ENCODE results near the gene KIF1B. TPM values are rescaled to one million over a fixed set of nuclear protein-coding genes. Genes with fewer than 3 reads are reported as not detected.

The KIF1B gene
- total and polyA plus RNA-seq, 10 of the 15 experiments (the other 5 are each of a cell fraction or from before 2014, with no cell fraction given), result 2.1 to 16.5 (median 8.7) TPM

DNA sequence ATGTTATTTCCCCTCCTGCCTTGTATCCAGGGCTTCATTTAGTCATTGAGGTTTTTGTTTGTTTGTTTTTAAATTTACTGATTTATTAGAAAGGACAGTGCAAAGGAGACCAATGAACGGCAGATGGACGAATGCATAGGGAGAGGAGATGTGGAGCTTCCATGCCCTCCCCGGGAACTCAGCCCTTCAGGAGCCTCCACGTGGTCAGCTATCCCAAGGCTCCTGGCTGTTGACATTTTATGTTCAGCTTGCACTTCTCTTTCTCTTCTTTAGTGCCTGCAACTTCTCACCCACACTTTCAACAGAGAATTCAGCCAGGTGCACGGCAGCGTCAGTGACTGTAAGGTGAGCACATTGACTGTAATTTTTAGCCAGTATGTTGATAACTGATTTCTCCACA is 157.8 kb downstream of the KIF1B start (continued):
- TF ChIP-seq, protein P1, sequence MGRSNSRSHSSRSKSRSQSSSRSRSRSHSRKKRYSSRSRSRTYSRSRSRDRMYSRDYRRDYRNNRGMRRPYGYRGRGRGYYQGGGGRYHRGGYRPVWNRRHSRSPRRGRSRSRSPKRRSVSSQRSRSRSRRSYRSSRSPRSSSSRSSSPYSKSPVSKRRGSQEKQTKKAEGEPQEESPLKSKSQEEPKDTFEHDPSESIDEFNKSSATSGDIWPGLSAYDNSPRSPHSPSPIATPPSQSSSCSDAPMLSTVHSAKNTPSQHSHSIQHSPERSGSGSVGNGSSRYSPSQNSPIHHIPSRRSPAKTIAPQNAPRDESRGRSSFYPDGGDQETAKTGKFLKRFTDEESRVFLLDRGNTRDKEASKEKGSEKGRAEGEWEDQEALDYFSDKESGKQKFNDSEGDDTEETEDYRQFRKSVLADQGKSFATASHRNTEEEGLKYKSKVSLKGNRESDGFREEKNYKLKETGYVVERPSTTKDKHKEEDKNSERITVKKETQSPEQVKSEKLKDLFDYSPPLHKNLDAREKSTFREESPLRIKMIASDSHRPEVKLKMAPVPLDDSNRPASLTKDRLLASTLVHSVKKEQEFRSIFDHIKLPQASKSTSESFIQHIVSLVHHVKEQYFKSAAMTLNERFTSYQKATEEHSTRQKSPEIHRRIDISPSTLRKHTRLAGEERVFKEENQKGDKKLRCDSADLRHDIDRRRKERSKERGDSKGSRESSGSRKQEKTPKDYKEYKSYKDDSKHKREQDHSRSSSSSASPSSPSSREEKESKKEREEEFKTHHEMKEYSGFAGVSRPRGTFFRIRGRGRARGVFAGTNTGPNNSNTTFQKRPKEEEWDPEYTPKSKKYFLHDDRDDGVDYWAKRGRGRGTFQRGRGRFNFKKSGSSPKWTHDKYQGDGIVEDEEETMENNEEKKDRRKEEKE (IDR thresholded peaks at IDR 0.05), result no peak
- no peak for TF ChIP-seq JUND (IDR thresholded peaks at IDR 0.05; ENCODE audit: low read depth, low read length)
- TF ChIP-seq BACH1 (IDR thresholded peaks at IDR 0.05; ENCODE audit: borderline replicate concordance), result no peak
- TF ChIP-seq IKZF1 (conservative IDR thresholded peaks at IDR 0.05), result no peak
- TF ChIP-seq CBX5 (IDR thresholded peaks at IDR 0.05; ENCODE audit: low read depth), result no peak
- no peak for TF ChIP-seq ASH2L (IDR thresholded peaks at IDR 0.05; ENCODE audit: borderline replicate concordance, low read depth)
- TF ChIP-seq, protein P2, sequence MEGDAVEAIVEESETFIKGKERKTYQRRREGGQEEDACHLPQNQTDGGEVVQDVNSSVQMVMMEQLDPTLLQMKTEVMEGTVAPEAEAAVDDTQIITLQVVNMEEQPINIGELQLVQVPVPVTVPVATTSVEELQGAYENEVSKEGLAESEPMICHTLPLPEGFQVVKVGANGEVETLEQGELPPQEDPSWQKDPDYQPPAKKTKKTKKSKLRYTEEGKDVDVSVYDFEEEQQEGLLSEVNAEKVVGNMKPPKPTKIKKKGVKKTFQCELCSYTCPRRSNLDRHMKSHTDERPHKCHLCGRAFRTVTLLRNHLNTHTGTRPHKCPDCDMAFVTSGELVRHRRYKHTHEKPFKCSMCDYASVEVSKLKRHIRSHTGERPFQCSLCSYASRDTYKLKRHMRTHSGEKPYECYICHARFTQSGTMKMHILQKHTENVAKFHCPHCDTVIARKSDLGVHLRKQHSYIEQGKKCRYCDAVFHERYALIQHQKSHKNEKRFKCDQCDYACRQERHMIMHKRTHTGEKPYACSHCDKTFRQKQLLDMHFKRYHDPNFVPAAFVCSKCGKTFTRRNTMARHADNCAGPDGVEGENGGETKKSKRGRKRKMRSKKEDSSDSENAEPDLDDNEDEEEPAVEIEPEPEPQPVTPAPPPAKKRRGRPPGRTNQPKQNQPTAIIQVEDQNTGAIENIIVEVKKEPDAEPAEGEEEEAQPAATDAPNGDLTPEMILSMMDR (IDR thresholded peaks at IDR 0.05 in 2 of 3, conservative IDR thresholded peaks at IDR 0.05 in 1 of 3; ENCODE audit: control insufficient read depth in 2 of 3, extremely low read depth in 1 of 3, insufficient read depth in 1 of 3, low read depth in 3 of 3, low read length in 3 of 3), result no peak

DNA sequence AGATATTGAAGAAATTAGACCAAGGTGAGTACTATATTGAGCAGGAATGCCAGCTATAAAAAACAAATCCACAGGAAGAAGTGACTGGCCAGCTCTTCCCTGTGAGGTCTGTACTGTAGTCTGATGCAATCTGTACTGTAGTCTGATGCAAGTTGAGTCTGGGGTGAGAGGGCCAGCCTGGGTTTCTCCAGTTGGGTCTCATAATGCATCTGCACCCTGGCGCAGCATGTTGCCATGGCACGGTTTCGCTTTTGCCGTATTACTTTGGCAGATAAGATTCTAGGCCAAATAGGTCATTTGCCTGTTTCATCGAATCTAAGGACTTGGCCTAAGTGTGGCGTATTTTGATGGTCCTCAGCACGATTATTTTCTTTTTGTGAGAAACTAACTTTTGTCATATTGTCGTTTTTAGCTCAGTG is 164.1 kb downstream of the KIF1B start:
- 79% methylated on average over 8 of the region's 8 CpGs for WGBS (ENCODE audit: insufficient coverage, insufficient replicate concordance, low lambda C conversion rate, missing lambda C conversion rate)
- Histone ChIP-seq H4K20me1 (ENCODE audit: control insufficient read depth, insufficient read depth) (no peaks in the 10 kb centered on the region), H2AFZ (ENCODE audit: control insufficient read depth, low read depth, low read length) (no peak overlapping the region), H3K9me3 (replicated peaks; ENCODE audit: control insufficient read depth, insufficient read depth, low read length) (no peaks in the 10 kb centered on the region), H3K27me3 (replicated peaks in 1 of 2; ENCODE audit: control insufficient read depth in 2 of 2, insufficient read depth in 2 of 2, low read length in 1 of 2) (no peaks in the 10 kb centered on the region), H3K36me3 (ENCODE audit: control insufficient read depth in 2 of 2, insufficient read depth in 2 of 2, low read length in 1 of 2) (peaks cover 2% of the 10 kb centered on the region in 2 experiments; a peak in 3 of 4 replicates), H3K79me2 (ENCODE audit: control insufficient read depth, insufficient read depth, low read length) (no peaks in the 10 kb centered on the region), H3K4me2 (ENCODE audit: control insufficient read depth, insufficient read depth) (no peak overlapping the region), H3K4me3 (no peak overlapping the region), H3K27ac (ENCODE audit: control insufficient read depth, insufficient read depth) (no peak overlapping the region), H3K4me1 (ENCODE audit: control insufficient read depth, insufficient read depth, low read length) (peaks cover 6% of the 10 kb centered on the region), H3K9ac (ENCODE audit: control insufficient read depth, insufficient read depth, low read length) (no peak overlapping the region)
- ChIA-PET CTCF (interaction anchor here (0.6 kb wide), 1 partner anchor 117 kb away, joined by 3 read pairs; no protein-coding TSS in a partner anchor), POLR2A (no interaction called here), SMC1A (ENCODE audit: uncharacterized antibody, unreplicated experiment) (no interaction called here), RAD21 (ENCODE audit: unreplicated experiment) (no interaction called here)
- FAIRE-seq, result no peak
- no peak for ATAC-seq
- no peak for DNase-seq (ENCODE audit: low read depth, low spot score)
- BruUV-seq (replicated peaks), result no TSS peak
- in situ Hi-C loops (cut with MboI), result no loop called here
- intact Hi-C loops (cut with micrococcal nuclease; ENCODE audit: unreplicated experiment), result no loop called here
- no peak for TF ChIP-seq SRF (IDR thresholded peaks at IDR 0.05; ENCODE audit: low read depth in 2 of 2, low read length in 2 of 2)
- no peak for TF ChIP-seq KAT2A (conservative IDR thresholded peaks at IDR 0.05; ENCODE audit: control insufficient read depth, low read depth, low read length)
- no peak for TF ChIP-seq ETV6 (conservative IDR thresholded peaks at IDR 0.05 in 1 of 2, IDR thresholded peaks at IDR 0.05 in 1 of 2; ENCODE audit: borderline replicate concordance in 1 of 2, low read depth in 1 of 2)
- TF ChIP-seq RCOR1 (conservative IDR thresholded peaks at IDR 0.05; ENCODE audit: low read depth, low read length), result no peak
- no peak for TF ChIP-seq SREBF1 (IDR thresholded peaks at IDR 0.05; ENCODE audit: low read length)
- TF ChIP-seq, protein P3, sequence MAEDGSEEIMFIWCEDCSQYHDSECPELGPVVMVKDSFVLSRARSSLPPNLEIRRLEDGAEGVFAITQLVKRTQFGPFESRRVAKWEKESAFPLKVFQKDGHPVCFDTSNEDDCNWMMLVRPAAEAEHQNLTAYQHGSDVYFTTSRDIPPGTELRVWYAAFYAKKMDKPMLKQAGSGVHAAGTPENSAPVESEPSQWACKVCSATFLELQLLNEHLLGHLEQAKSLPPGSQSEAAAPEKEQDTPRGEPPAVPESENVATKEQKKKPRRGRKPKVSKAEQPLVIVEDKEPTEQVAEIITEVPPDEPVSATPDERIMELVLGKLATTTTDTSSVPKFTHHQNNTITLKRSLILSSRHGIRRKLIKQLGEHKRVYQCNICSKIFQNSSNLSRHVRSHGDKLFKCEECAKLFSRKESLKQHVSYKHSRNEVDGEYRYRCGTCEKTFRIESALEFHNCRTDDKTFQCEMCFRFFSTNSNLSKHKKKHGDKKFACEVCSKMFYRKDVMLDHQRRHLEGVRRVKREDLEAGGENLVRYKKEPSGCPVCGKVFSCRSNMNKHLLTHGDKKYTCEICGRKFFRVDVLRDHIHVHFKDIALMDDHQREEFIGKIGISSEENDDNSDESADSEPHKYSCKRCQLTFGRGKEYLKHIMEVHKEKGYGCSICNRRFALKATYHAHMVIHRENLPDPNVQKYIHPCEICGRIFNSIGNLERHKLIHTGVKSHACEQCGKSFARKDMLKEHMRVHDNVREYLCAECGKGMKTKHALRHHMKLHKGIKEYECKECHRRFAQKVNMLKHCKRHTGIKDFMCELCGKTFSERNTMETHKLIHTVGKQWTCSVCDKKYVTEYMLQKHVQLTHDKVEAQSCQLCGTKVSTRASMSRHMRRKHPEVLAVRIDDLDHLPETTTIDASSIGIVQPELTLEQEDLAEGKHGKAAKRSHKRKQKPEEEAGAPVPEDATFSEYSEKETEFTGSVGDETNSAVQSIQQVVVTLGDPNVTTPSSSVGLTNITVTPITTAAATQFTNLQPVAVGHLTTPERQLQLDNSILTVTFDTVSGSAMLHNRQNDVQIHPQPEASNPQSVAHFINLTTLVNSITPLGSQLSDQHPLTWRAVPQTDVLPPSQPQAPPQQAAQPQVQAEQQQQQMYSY (CRISPR knock-in tag; IDR thresholded peaks at IDR 0.05), result no peak
- no peak for TF ChIP-seq MXI1 (IDR thresholded peaks at IDR 0.05; ENCODE audit: low read depth, low read length)
- TF ChIP-seq HDGF (IDR thresholded peaks at IDR 0.05), result no peak
